H9 (cell line): ENCODE results near the gene MAPK8IP1. TPM values are rescaled to one million over a fixed set of nuclear protein-coding genes. Genes with fewer than 3 reads are reported as not detected.

Experiments
- DNase-seq: peaks from one replicate; pipeline ENCODE4 v3.0.0-alpha.2; 2017
- H2AFZ ChIP-seq: one replicate; pipeline ENCODE4 v1.6.1; 2013; ENCODE audit warnings: mild to moderate bottlenecking, low read length, control low read depth, moderate library complexity
- H2AK5ac ChIP-seq: 2 replicates; pipeline ENCODE4 v1.6.1; 2013; ENCODE audit warnings: low read length, control low read depth, mixed read lengths; ENCODE audit not compliant: insufficient read length
- H2BK120ac ChIP-seq: one replicate; pipeline ENCODE4 v1.6.1; 2013; ENCODE audit warnings: low read depth, mild to moderate bottlenecking, low read length, control low read depth, inconsistent platforms; ENCODE audit not compliant: poor library complexity, severe bottlenecking
- H2BK12ac ChIP-seq: 2 replicates; pipeline ENCODE4 v1.6.1; 2013; ENCODE audit warnings: low read length, control low read depth, mixed read lengths, low read depth; ENCODE audit not compliant: insufficient read length
- H2BK15ac ChIP-seq: 2 replicates; pipeline ENCODE4 v1.6.1; 2013; ENCODE audit warnings: low read depth, low read length, control low read depth
- H2BK20ac ChIP-seq: one replicate; pipeline ENCODE4 v1.6.1; 2013; ENCODE audit warnings: low read depth, mild to moderate bottlenecking, low read length, control low read depth, inconsistent platforms; ENCODE audit not compliant: poor library complexity, severe bottlenecking
- H2BK5ac ChIP-seq: 2 replicates; pipeline ENCODE4 v1.6.1; 2013; ENCODE audit warnings: low read length, control low read depth, mixed read lengths; ENCODE audit not compliant: insufficient read length
- H3K14ac ChIP-seq: 2 replicates; pipeline ENCODE4 v1.6.1; 2013; ENCODE audit warnings: low read length, control low read depth; ENCODE audit not compliant: insufficient read depth
- H3K18ac ChIP-seq: 2 replicates; pipeline ENCODE4 v1.6.1; 2013; ENCODE audit warnings: low read depth, mild to moderate bottlenecking, mixed read lengths, low read length, control low read depth; ENCODE audit not compliant: insufficient read length
- H3K23ac ChIP-seq: 2 replicates; pipeline ENCODE4 v1.6.1; 2013; ENCODE audit warnings: low read length, control low read depth, mixed read lengths, low read depth; ENCODE audit not compliant: insufficient read length
- H3K23me2 ChIP-seq: 2 replicates; pipeline ENCODE4 v1.6.1; 2013; ENCODE audit warnings: low read depth, mild to moderate bottlenecking, mixed read lengths, low read length, control low read depth; ENCODE audit not compliant: insufficient read length, poor library complexity, severe bottlenecking
- H3K27ac ChIP-seq: 2 replicates; pipeline ENCODE4 v1.5.1; 2013; ENCODE audit warnings: low read length, control low read depth, mixed read lengths, low read depth; ENCODE audit not compliant: insufficient read length
- H3K27me3 ChIP-seq: 2 replicates; pipeline ENCODE4 v1.6.1; 2013; ENCODE audit warnings: low read length, control low read depth, inconsistent platforms; ENCODE audit not compliant: insufficient read depth
- H3K4ac ChIP-seq: 2 replicates; pipeline ENCODE4 v1.6.1; 2013; ENCODE audit warnings: low read depth, mild to moderate bottlenecking, control low read depth, inconsistent platforms, low read length, moderate library complexity
- H3K4me1 ChIP-seq: 2 replicates; pipeline ENCODE4 v1.6.1; 2013; ENCODE audit warnings: low read length, control low read depth, inconsistent platforms; ENCODE audit not compliant: insufficient read depth
- H3K4me2 ChIP-seq: 2 replicates; pipeline ENCODE4 v1.6.1; 2013; ENCODE audit warnings: low read length, control low read depth, mixed read lengths; ENCODE audit not compliant: insufficient read length, insufficient read depth
- H3K56ac ChIP-seq: 2 replicates; pipeline ENCODE4 v1.6.1; 2013; ENCODE audit warnings: low read depth, mild to moderate bottlenecking, mixed read lengths, low read length, control low read depth; ENCODE audit not compliant: insufficient read length
- H3K79me1 ChIP-seq: 2 replicates; pipeline ENCODE4 v1.6.1; 2013; ENCODE audit warnings: low read depth, mild to moderate bottlenecking, moderate library complexity, low read length, control low read depth, inconsistent platforms; ENCODE audit not compliant: insufficient read depth, poor library complexity, severe bottlenecking
- H3K79me2 ChIP-seq: 2 replicates; pipeline ENCODE4 v1.6.1; 2013; ENCODE audit warnings: low read length, control low read depth, inconsistent platforms; ENCODE audit not compliant: insufficient read depth
- H3K9ac ChIP-seq: 2 replicates; pipeline ENCODE4 v1.6.1; 2013; ENCODE audit warnings: low read length, control low read depth, mixed read lengths; ENCODE audit not compliant: insufficient read length; ENCODE audit errors: extremely low read depth
- H3K9me3 ChIP-seq: one replicate; pipeline ENCODE4 v1.6.1; 2013; ENCODE audit warnings: low read depth, low read length, inconsistent platforms; ENCODE audit not compliant: control insufficient read depth
- H3T11ph ChIP-seq: one replicate; pipeline ENCODE4 v1.6.1; 2013; ENCODE audit warnings: mild to moderate bottlenecking, low read length, control low read depth, inconsistent platforms
- H4K20me1 ChIP-seq: one replicate; pipeline ENCODE4 v1.6.1; 2013; ENCODE audit not compliant: control insufficient read depth, insufficient read length, insufficient read depth
- H4K5ac ChIP-seq: 2 replicates; pipeline ENCODE4 v1.6.1; 2013; ENCODE audit warnings: low read depth, mild to moderate bottlenecking, mixed read lengths, low read length, control low read depth; ENCODE audit not compliant: insufficient read length
- H4K8ac ChIP-seq: replicated peaks from 2 replicates; pipeline ENCODE4 v1.6.1; 2013; ENCODE audit warnings: low read length, control low read depth, mixed read lengths, low read depth; ENCODE audit not compliant: insufficient read length
- H4K91ac ChIP-seq: 2 replicates; pipeline ENCODE4 v1.6.1; 2013; ENCODE audit warnings: low read depth, mild to moderate bottlenecking, moderate library complexity, mixed read lengths, low read length, control low read depth; ENCODE audit not compliant: insufficient read length
- H3K27ac Mint-ChIP-seq, 3 experiments: 2 replicates in 2 of 3; 3 replicates in 1 of 3; pipeline ENCODE4 v1.8.0; 2020 to 2021; ENCODE audit warnings: mixed read lengths in 3 of 3, mild to moderate bottlenecking in 1 of 3, moderate library complexity in 1 of 3
- H3K27me3 Mint-ChIP-seq: 2 replicates; pipeline ENCODE4 v1.8.0; 2021; ENCODE audit warnings: low read depth, mild to moderate bottlenecking, moderate library complexity, mixed read lengths
- H3K36me3 Mint-ChIP-seq, 3 experiments: 2 replicates in 2 of 3; 3 replicates in 1 of 3; pipeline ENCODE4 v1.8.0; 2020 to 2021; ENCODE audit warnings: low read depth in 3 of 3, mixed read lengths in 3 of 3; ENCODE audit not compliant: insufficient read depth in 1 of 3
- H3K4me1 Mint-ChIP-seq, 2 experiments: 2 replicates each; pipeline ENCODE4 v1.8.0; 2020; ENCODE audit warnings: mixed read lengths in 2 of 2
- H3K4me3 Mint-ChIP-seq, 2 experiments: 2 replicates in 1 of 2; 3 replicates in 1 of 2; pipeline ENCODE4 v1.8.0; 2020 to 2021; ENCODE audit warnings: mild to moderate bottlenecking in 2 of 2, mixed read lengths in 2 of 2, moderate library complexity in 1 of 2
- H3K9me3 Mint-ChIP-seq, 2 experiments: 2 replicates in 1 of 2; 3 replicates in 1 of 2; pipeline ENCODE4 v1.8.0; 2020; ENCODE audit warnings: mild to moderate bottlenecking in 2 of 2, mixed read lengths in 2 of 2, moderate library complexity in 1 of 2
- CTCF ChIP-seq: fragments of 200-600 bp; sonication (generic); conservative IDR thresholded peaks from 3 replicates; pipeline ENCODE4 v1.8.0; 2021; ENCODE audit warnings: antibody characterized with exemption, mild to moderate bottlenecking
- WGBS: extraction: QIAGEN DNeasy Blood & Tissue Kit; methylation state at CpG from one replicate; pipeline ENCODE4 v1.1.7; 2013; ENCODE audit warnings: missing lambda C conversion rate, low lambda C conversion rate, mixed read lengths; ENCODE audit not compliant: insufficient read length; ENCODE audit errors: extremely low coverage; 5-methylcytosine and 5-hydroxymethylcytosine counted together
- total RNA-seq: library from RNA; stranded (reverse); gene quantifications from 2 replicates; pipeline ENCODE4 v1.2.1, GENCODE V29; 2021

MAPK8IP1 gene
- total RNA-seq, 1 experiment from 2014 or later, result 30.2 TPM

- no CpG with 5 or more reads among the region's 19 CpGs for WGBS
- Histone ChIP-seq H3K4ac (no peak overlapping the region), H3K4me1 (no peaks in the 10 kb centered on the region), H2BK5ac (no peak overlapping the region), H3K23me2 (peaks cover 3% of the 10 kb centered on the region), H3K56ac (no peak overlapping the region), H4K8ac (no peak overlapping the region), H2AK5ac (no peak overlapping the region), H2BK120ac (no peak overlapping the region), H3K18ac (no peak overlapping the region), H3K4me2 (no peak overlapping the region), H3K79me2 (no peaks in the 10 kb centered on the region), H3K23ac (no peak overlapping the region), H2BK12ac (no peak overlapping the region), H3K27me3 (no peaks in the 10 kb centered on the region), H2AFZ (no peak overlapping the region), H3K9ac (no peak overlapping the region), H3K79me1 (no peaks in the 10 kb centered on the region), H4K5ac (no peak overlapping the region), H2BK15ac (no peak overlapping the region), H4K20me1 (no peaks in the 10 kb centered on the region), H3T11ph (no peak overlapping the region), H3K14ac (no peak overlapping the region), H3K27ac (no peak overlapping the region), H3K9me3 (no peaks in the 10 kb centered on the region), H2BK20ac (no peak overlapping the region), H4K91ac (no peak overlapping the region)
- peaks cover 3 to 5% of the 10 kb centered on the region in 2 experiments for H3K4me1 Mint-ChIP-seq
- H3K27me3 Mint-ChIP-seq, result no peaks in the 10 kb centered on the region
- no peak for TF ChIP-seq CTCF
- H3K27ac Mint-ChIP-seq, result no peak overlapping the region
- no peak for DNase-seq
- H3K9me3 Mint-ChIP-seq, result no peaks in the 10 kb centered on the region
- peaks cover 5 to 40% (median 29%) of the 10 kb centered on the region in 3 experiments; a peak in 6 of 7 replicates for H3K36me3 Mint-ChIP-seq
- no peak overlapping the region; a peak in 1 of 5 replicates for H3K4me3 Mint-ChIP-seq
Observed at GRCh38 chr11:45913514-45913913, 28.1 kb downstream of the MAPK8IP1 start.
